NK-92 treated with Interleukin-12 subunit alpha and Interleukin-12 subunit beta, amount 100 ng/mL, for 24 hours (cell line): ENCODE data around the gene B4GALNT4.
"Not testable (repeated sequence)": the region's sequence is repeated elsewhere in the genome, so short reads cannot be mapped to it uniquely, and the experiment has no call there.

Experiments used
- DNase-seq: peaks from one replicate; lab custom pipeline; 2025; lab: John Stamatoyannopoulos, UW

Gene B4GALNT4

DNA sequence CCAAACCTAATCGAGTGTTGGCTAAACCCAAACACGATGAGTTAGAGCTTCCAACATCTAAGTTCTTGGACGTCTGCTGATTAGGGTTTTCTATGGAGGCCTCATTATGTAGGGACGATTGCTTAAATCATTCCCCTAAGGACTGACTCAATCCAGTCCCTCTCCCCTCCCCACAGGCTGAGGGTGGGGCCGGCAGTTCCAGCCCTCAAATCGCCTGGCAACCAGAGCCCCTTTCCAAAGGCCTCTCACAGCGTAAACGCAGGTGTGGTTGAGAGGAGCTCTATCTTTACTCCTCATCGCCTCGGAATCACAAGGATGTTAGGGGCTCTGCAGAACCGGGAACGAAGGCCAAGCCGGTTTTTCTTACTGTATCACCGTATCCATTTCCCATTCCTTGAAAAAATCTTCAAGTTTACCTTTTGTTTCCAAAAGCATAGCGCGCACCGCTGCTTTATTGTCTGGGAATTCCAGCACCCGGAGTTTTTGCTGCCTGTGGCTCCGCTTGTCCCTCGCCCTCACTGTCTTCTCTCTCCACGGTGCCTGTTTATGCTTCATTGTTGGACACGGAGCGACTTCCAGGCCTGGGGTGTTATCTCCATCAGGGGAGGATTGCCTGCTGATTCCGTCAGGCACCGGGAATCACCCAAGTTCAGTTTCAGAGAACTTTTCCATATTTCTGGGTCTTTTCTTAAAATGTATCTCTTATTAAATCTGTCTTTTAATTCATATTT is 34.9 kb upstream of the B4GALNT4 start:
- no peak for DNase-seq

DNA sequence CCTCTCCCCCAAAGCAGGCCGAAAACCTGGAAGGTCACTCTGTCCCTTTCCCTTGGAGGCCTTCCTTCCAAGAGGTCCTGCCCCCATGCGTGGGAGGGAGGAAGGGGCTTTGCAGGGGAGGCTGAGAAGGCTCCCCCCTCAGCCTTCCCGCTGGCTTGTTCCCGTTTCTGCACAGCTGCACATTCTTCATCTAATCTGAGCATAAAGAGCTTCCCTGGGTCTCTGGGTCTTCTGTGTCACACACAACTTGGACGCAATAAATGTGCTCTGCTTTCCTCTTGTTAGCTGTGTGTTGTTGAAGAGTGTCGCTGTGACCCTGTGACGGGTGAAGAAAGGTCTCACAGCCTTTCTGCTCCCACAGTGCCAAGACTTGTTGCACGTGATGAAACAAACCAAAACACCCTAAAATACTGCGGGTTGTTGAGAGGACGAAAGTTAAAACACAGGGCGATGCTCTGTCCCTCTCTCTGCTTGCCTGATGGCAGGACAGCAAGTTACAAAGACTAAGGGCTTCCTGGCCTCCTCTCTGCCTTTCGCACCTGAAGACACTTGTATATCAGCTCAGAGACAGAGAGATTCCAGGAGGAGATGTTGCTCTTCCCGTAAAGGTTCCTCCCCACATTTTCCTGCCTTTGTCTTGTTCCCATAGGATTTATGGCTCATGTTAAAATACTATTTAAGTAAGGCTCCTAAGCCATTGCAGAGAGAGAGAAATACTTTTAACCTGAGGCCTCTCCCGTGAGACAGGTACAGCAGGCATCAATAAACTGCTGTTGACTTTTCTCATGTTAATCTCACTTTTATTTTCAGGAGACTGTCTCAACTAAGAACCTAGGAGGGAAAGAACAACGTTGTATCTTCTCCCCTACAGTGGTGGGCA is 33.3 kb upstream of the B4GALNT4 start:
- DNase-seq, result no peak

DNA sequence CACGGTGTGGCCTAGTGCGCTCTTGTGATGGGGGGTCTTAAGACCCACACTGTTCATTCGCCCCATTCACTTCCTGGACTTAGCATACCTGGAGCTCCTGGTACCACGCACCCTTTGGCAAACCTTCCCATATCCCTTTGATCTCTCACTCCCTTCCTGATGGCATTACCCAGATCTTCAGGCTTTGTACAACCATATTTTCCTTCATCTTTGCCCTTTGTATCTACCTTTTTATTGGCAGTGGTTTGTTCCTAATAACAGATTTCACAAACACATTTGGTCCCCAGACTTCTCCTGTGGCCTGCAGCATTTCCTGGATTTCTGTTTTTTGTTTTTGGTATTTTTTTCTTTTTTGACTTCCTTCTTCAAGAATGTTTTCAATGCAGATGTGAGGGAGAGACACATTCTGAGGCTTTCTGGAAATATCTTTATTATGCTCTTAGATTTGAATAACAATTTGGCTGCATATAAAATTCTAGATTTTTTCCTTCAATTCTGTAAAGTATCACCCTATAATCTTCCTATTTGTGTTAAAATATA is 32.6 kb upstream of the B4GALNT4 start:
- DNase-seq, result no peak

DNA sequence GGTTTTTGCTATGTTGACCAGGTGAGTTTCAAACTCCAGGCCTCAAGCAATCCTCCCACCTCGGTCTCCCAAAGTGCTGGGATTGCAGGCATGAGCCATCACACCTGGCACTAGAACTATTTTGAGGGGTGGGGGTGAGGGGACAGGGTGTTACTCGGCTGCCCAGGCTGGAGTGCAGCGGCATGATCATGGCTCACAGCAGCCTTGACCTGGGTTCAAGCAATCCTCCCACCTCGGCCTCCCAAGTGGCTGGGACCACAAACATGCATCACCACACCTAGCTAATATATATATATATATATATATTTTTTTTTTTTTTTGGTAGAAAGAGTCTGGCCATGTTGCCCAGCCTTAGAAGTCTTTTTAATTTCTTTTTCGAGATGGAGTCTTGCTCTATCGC is 31.6 kb upstream of the B4GALNT4 start:
- DNase-seq, result no peak

DNA sequence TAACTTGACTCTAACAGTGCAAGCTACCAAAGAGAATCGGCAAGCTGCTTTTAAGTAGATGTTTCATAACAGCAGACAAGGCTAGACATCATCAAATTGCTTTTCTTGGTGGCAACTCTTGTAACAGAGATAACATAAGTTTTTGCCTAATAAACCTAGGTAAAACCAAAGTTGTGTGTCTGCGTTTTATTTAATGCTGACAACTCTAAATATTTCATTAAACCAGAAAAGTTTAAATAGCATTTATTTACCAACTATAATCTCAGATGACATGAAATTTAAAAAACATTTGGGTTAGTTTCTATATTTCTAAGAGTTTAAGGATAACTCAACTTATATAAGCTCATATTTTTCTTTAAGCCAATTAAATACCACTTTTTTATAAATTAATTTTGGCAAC is 29.3 kb upstream of the B4GALNT4 start:
- no peak for DNase-seq

DNA sequence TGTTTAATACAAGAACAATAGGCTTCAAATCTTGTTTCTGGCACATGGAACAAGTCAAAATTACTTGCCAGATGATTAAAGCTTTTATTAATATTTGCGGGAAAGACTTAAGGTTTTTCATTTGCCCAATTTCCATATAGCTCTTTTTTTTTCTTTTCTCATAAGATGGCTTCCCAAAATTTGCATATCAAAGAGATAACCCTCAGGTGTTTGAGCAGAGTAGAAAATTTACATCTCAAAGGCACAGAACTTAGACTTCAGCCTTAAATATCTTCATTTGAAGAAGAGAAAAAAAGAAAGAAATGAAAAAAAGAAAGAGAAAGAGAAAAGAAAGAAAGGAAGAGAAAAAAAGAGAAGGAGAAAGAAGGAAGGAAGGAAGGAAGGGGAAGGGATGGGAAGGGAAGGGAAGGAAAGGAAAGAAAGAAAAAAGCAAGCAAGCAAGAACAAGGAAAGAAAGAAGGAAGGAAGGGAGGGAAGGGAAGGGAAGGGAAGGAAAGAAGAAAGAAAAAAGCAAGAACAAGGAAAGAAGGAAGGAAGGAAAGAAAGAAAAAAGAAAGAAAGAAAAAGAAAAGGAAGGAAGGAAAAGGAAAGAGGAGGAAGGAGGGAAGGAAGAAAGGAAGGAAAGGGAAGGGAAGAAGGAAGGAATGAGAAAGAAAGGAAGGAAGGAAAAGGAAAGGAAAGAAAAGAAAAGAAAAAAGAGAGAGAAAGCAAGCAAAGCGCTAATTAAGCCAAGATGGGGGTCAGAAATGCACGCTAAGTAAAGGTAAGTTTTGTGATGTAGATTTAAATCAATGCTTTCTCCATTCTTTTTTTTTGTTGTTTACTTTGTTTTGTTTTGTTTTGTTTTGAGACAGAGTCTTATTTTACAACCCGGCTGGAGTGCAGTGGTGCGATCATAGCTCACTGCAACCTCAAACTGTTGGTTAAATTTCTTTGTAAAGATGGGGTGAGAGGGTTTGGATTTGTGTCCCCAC is 28.5 kb upstream of the B4GALNT4 start:
- DNase-seq, result no peak

DNA sequence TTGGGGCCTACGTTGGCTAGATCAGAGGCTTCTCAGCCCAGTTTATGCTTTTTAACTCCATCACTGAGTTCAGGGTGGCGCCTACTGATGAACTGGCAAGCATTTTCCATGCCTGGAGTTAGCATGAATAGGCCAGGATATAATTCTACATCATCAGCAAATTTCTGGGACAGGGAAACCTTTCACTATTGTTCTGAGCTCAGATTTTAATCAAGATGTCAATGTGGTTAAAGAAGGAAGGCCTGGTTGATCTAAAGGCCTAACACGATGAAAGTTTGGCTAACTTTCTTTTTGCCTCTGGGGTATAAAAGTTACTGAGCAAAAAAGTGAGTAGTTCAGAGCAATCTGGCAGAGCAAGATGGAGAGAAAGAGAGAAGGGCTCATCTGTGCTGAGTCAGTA is 27.0 kb upstream of the B4GALNT4 start:
- DNase-seq, result no peak

DNA sequence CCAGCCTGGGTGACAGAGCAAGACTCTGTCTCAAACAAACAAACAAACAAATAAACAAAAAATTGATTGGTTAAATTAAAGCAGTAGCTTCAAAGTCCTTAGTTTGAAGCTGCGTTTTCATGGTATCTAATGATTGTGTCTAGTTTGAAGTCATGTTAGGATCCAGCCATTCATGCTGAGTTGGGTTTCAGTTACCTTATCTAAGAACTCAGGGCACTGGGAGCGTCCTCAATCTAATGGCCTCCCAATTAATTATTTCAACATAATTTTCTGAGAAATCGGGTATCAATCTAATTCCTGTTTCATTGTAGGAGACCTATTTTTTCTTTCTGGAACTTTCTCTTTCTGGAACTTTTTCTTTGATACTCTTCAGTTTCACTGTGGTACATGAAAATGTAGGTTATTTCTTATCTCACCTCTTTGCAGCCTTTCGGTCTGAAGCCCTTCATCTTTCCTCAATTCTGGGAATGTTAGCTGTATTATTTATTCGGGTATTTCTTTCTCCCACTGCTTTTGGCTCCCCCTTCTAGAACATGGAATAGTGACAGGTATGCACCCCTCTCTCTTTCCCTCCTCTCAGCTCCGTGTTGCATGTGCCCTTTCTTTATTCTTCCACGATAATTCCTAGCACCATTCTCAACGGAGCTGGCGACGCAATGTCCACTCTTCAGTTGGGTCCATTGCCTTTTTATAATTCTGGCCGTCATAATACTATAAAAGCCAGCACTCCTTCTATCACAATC is 24.3 kb upstream of the B4GALNT4 start:
- DNase-seq, result no peak

DNA sequence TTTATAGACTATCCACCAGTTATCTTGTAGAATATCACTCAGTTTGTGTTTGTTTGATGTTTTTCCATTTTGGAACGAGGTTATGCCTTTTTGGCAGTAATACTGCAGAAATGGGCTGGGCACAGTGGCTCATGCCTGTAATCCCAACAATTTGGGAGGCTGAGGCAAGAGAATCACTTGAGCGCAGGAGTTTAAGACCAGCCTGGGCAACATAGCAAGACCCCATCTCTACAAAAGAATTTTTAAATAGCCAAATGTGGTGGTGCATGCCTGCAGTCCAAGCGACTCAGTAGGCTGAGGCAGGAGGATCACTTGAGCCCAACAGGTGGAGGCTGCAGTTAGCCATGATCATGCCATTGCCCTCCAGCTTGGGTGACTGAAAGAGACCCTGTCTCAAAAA is 22.8 kb upstream of the B4GALNT4 start:
- DNase-seq, result no peak

DNA sequence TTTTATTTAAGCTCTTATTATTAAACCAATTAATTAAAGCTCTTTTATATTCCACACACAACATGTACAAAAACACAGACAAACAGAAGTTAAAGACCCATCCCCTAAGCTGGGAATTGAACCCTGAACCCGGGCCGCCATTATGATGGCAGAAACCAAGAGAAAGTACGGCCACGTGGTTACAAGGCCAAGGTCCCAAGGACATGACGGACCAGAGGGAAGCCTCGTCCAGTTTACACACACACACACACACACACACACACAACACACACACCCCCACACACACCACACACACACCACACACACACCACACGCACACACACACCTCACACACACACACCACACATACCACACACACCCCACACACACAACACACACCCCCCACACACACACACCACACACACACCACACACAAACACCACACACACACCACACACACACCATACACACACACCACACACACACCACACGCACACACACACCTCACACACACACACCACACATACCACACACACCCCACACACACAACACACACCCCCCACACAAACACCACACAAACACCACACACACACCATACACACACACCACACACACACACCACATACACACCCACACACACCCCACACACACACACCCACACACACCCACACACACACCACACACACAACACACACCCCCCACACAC is 19.9 kb upstream of the B4GALNT4 start:
- DNase-seq, result not testable (repeated sequence)

DNA sequence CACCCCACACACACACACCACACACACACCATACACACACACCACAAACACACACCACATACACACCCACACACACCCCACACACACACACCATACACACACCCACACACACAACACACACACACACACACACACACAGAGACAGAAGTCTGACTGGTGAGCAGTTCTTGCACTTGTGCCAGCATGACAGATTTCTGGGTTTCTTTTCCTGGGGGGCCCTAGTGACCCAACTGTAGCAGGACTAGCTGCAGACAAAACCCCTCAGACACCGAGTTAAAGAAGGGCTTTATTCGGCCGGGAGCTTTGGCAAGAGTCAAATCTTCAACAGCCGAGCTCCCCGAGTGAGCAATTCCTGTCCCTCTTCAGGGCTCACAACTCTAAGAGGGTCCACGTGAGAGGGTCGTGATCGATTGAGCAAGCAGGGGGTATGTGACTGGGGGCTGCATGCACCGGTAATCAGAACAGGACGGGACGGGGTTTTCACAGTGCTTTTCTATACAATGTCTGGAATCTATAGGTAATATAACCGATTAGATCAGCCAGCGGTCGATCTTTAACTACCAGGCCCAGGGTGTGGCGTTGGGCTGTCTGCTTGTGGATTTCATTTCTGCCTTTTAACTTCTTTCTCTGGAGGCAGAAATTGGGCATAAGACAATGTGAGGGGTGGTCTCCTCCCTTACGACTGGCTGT is 19.1 kb upstream of the B4GALNT4 start:
- not testable (repeated sequence) for DNase-seq

DNA sequence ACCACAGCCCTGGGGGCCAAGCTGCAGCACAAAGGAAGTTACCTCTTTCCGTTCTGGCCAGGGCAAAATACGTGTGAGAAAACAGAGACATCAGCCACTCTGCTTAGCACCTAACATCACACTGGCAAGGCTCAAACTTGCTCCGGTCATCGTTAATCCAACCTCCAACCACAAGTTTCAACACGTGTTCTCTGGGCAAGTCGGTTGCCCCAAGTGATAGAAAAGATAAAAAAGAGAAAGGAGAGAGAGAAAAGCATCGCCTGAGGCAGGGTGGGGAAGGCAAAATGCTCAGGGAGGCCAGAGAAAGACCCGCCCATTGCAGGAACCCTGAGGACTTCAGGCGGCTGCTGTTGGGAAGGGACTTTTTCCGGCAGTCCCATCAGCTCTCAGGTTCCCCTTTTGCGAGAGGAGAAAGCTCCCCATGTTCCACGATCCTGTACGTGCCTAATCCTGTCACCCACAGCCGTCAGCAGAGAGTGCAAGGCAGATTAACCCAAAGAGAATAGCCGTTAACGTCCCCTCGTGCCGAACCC is 18.5 kb upstream of the B4GALNT4 start:
- DNase-seq, result no peak

DNA sequence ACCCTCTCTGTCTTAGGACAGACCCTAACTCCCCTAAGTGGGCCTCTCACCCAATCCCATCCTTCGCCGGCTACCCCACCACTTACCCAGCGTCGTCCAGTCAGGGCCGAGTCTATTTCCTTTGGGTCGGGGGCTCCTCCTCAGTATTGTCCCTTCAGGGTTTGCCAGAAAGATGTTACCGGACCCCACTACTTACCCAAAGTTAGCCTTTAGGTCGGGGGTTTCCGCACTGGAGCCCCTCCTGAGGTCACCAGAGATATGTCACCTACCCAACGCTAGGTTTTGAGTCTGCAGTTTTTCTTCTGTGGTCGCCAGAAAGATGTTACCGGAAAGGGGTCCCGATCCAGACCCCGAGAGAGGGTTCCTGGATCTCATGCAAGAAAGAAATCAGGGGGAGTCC is 17.9 kb upstream of the B4GALNT4 start:
- DNase-seq, result no peak

DNA sequence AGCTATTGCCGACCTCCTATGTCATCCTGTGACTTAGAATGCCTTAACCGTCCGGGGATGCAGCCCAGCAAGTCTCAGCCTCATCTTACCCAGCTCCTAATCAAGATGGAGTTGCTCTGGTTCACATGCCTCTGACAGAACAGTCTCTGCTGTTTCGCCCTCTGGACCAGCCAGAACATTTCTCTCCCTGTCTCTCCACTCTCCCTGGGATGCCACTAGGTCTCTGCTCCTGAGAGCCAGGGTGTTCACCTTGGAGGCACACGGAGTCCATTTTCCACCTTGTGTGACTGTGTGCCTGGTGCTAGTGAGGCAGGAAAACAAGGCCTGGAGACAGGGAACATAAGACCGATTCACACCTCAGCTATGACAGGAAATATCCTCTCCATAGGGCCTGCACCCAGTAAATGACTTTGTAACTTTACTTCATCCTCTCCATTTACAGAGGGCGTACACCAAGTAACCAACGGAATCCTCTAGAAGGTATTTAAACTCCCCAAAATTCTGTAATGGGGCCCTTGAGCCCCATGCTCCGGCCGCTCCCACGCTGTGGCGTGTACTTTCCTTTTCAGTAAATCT is 16.8 kb upstream of the B4GALNT4 start:
- DNase-seq, result no peak

DNA sequence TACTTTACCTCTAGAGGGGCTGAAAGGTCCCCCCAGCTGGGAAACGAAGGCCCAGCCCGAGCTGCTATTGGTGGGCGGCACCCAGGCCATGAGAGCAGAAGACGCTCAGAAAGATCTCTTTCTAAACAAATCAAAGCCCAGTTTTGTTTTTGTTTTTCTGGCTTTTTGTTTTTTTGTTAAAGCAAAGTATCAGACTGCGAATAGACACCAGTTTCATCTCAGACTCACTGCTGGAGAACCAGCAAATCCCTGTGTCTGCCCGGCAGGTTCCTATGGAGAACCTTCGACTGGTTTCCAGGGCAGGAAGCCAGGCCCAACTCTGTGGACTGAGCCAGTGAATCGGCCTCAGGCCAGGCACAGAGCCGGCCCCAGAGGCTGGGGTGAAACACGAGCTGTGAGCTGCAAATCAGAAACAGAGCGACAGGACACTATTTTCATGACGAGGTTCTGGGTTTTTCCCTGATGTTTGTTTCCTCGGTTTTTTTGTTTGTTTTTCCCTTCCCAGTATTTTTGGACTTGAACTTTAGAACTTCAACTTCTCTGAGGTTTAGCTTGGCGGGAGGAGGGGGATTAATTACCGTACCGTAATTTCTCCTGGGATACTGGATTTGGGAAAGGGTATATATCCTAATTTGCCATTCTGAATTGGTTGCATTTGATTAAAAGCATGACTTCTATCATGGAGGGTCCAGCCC is 16.0 kb upstream of the B4GALNT4 start:
- DNase-seq, result no peak

DNA sequence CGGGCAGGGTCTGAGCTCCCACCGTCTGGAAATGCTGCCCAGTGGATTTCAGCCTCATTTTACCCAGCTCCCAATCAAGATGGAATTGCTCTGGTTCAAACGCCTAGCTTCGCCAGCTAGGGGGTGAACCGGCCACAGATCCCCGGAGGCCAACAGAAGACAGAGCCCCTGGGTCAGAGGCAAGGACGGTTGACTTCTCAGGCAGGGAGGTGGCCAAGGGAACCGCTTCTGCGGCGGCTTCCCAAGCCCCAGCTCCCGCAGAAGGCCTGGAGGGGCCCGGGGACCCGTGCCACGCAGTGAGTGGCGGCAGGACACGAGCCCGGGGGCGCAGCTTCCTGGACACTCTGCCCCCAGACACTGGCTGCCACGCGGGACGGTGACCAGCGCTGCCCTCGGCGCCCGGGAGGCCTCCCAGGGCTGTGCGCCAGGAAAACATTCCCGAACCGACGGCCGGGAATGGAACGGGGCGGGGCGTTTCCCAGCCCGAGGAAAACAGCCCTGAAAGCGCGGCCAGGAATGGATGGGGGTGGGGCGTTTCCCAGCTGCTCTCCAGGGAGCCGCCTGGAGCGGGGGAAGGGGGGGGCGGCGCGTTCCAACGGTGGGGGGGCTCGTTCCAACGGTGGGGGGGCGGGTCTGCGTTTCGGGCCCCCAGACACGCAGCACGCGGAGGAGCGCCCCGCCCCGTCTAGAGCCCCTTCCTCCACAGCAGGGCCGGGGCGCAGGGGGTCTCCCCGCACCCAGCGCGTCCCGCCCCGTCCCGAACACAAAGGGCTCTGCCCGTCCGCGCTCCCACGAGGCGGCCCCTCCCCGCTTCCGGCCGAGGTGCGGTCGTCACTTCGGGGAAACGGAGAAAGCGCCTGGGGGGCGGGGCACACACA is 13.5 kb upstream of the B4GALNT4 start:
- no peak for DNase-seq

DNA sequence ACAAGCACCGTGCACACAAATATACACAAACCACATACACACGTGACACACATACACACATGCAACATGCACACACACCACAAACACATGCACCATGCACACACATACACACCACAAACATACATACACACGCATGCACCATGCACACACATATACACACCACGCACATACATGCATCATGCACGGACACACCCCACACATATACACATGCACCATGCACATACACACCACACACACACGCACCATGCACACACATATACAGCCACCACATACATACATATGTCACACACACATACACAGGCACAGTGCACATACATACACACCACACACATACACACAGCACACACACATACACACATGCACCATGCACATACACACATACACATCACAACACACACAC is 12.7 kb upstream of the B4GALNT4 start:
- DNase-seq, result no peak

DNA sequence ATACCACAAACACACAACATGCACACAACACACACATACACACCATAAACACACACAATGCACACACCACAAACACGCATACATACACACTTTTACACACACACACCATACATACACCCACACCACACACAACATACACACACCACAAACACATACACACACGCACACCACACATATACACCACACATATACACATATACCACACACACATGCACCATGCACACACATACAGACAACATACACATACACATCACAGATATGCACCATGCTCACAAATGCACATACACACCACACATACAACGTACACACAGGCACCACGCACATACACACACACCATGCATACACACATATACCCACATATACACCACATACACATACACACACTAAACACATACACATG is 11.7 kb upstream of the B4GALNT4 start:
- no peak for DNase-seq
